ENCODE data around the gene TNC.

GRCh38 chr9:115115924-115116323, 2.0 kb downstream of the TNC start:
- TF ChIP-seq CTCF (IDR thresholded peaks at IDR 0.05; ENCODE audit: insufficient read depth, low read length, poor library complexity, severe bottlenecking) (no peak), EZH2phosphoT487 (conservative IDR thresholded peaks at IDR 0.05; ENCODE audit: low read length) (no peak)

All from SU-DHL-6 (cell line).